ENCODE data around the gene KIF4A. TPM values are rescaled to one million over a fixed set of nuclear protein-coding genes. Genes with fewer than 3 reads are reported as not detected.

Gene KIF4A
- total and polyA plus RNA-seq, 2 of the 4 experiments (the other 2 are of a cell fraction), result 10.0 to 19.0 TPM

- TF ChIP-seq USF2 (IDR thresholded peaks at IDR 0.05; ENCODE audit: low read depth, low read length) (no peak), POLR2A (IDR thresholded peaks at IDR 0.05; ENCODE audit: low read depth, low read length) (no peak), FOS (IDR thresholded peaks at IDR 0.05; ENCODE audit: low read depth, low read length) (no peak), CEBPB (IDR thresholded peaks at IDR 0.05; ENCODE audit: low read depth, low read length) (no peak), RCOR1 (IDR thresholded peaks at IDR 0.05; ENCODE audit: insufficient replicate concordance, low read length) (no peak), MAFK (IDR thresholded peaks at IDR 0.05; ENCODE audit: low read depth, low read length) (no peak), NFE2L2 (IDR thresholded peaks at IDR 0.05; ENCODE audit: low read depth, low read length) (no peak), SMC3 (IDR thresholded peaks at IDR 0.05; ENCODE audit: low read depth, low read length) (peak; percentile 43; the same call in 1 of the 2 replicates)
Measured at GRCh38 chrX:70433848-70434351, 144.0 kb downstream of the KIF4A start (continued).
